NCI-H460 (cell line): ENCODE results near the gene HSBP1L1. TPM values are rescaled to one million over a fixed set of nuclear protein-coding genes. Genes with fewer than 3 reads are reported as not detected.
"Not testable (repeated sequence)": the region's sequence is repeated elsewhere in the genome, so short reads cannot be mapped to it uniquely, and the experiment has no call there.

Experiments
- DNase-seq: peaks from one replicate; pipeline ENCODE4 v3.0.0-alpha.2; 2016; ENCODE audit warnings: low read depth; ENCODE audit errors: extremely low read depth
- total RNA-seq: library from RNA; depleted of rRNA; stranded (reverse); fragments of >200 nt; shearing (Covaris generic); gene quantifications from 2 replicates; pipeline ENCODE4 v1.2.3, GENCODE V29; 2014

Gene HSBP1L1
- total RNA-seq, 1 experiment from 2014 or later: 38.6 TPM

DNA sequence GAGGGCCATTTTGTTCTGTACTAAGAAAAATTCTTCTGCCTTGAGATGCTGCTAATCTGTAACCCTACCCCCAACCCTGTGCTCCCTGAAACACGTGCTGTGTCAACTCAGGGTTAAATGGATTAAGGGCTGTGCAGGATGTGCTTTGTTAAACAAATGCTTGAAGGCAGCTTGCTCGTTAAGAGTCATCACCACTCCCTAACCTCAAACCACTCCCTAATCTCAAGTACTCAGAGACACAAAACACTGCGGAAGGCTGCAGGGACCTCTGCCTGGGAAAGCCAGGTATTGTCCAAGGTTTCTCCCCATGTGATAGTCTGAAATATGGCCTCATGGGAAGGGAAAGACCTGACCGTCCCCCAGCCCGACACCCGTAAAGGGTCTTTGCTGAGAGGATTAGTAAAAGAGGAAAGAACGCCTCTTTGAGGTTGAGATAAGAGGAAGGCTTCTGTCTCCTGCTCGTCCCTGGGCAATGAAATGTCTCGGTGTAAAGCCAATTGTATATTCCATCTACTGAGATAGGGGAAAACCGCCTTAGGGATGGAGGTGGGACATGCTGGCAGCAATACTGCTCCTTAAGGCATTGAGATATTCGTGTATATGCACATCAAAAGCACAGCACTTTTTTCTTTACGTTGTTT, 4.2 kb upstream of the HSBP1L1 start:
- DNase-seq: not testable (repeated sequence)

DNA sequence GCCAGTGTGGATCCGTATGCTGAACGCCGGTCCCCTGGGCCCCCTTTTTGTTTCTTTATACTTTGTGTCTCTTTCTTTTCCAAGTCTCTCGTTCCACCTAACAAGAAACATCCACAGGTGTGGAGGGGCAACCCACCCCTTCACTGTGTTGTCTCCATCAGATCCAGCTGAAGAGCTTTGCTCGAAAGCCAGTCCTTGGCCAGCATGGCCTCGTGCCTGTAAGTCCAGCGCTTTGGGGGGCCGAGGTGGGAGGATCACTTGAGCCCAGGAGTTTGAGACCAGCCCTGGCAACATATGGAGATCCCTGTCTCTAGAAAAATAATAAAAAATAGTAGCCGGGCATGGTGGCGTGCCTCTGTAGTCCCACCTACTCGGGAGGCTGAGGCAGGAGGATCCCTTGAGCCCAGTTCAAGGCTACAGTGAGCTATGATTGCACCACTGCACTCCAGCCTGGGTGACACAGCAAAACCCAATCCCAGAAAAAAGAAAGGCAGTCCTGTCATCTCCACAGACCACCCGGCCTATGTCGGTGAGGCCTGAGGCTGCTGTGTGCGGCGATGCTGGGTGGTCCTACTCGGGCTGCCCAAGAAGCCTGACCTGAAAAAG, 3.4 kb upstream of the HSBP1L1 start:
- no peak for DNase-seq

GRCh38 chr18:79961527-79962291, 2.7 kb upstream of the HSBP1L1 start:
- no peak for DNase-seq

DNA sequence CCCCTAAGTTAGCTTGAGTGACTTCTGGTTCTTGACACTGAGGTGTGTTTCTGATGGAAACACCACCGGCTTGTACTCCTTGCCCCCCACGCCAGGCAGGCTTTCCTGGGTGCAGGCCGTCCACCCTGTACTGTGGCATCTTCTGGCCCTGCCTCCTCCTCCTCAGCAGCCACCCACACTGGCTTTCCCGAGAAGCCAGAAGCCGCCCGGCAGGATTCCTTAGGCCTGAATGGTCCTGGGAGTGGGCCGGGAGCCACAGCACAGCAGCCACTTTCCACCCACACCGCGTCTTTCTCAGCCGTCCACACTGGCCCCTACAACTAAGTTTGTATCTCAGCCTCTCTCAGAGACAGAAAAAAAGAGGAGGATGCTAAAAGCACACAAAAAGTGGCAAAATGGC, 2.1 kb upstream of the HSBP1L1 start:
- DNase-seq: no peak

GRCh38 chr18:79962835-79963657, 1.4 kb upstream of the HSBP1L1 start:
- DNase-seq: no peak

DNA sequence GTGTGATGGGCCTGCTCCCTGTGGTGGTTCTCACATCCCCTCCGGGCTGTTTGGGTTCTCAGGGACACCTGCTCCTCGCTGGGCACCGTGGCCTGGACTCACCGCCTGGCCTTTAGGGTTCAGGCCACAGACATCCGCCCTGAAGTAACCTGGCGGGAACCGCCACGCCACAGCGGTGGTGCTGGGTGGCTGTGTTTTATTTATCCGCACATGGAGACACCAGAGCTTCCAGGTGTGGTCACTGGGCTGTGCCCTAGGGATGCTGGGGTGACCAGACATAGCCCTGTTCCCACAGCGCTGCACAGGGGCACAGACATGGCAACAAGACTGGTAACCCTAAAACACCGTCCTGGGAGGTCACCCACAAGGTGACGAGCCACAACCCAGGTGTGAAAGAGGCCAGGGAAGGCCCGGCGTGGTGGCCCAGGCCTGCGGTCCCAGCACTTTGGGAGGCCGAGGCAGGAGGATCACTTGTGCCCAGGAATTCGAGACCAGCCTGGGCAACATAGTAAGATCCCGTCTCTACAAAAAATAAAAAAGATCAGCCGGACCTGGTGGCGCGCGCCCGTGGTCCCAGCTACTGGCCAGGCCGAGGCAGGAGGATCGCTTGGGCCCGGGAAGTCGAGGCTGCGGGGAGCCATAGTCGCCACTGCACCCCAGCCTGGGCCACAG, 649 bp upstream of the HSBP1L1 start:
- DNase-seq: no peak

DNA sequence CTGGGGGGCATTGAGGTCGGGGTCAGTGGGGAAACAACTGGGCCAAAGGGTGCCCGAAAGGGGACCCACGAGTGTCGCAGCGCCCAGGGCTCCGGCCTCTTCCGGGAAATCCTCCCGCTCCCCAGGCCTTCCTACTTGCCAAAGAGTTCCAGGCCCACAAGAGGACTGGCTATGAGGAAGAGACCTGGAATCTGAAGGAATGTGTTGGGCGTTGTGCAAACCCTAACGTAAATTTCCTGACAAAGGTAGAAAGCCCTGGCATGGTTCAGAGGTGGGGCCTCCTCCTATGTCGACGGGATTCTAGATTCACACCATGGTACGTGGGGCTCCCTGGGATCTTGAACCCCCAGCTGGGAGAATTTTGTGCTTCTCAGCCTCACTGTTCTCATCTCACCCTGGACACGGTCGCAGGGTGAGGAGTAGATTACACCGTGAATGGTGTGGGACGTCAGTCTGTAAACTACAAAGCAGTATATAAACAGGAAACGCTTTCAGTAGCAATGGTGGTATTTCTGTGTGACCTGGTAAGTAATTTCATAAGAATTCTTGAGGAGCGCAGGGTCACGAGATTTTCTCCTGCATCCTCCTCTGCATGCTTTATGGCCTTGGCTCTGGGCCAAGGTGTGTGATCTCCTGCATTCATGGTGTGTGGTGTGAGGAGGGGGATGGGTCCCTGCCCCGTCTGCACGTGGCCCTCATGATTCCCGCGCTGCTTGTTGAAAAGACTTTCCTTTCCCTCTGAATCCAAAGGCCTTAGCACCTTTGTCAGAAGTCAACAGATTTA, 868 bp downstream of the HSBP1L1 start:
- DNase-seq: peak; percentile 46

GRCh38 chr18:79970419-79971133, 6.1 kb downstream of the HSBP1L1 start:
- no peak for DNase-seq

GRCh38 chr18:79971211-79971952, 6.9 kb downstream of the HSBP1L1 start:
- no peak for DNase-seq

- no peak for DNase-seq
Observed at GRCh38 chr18:79971986-79972385, 7.5 kb downstream of the HSBP1L1 start.

DNA sequence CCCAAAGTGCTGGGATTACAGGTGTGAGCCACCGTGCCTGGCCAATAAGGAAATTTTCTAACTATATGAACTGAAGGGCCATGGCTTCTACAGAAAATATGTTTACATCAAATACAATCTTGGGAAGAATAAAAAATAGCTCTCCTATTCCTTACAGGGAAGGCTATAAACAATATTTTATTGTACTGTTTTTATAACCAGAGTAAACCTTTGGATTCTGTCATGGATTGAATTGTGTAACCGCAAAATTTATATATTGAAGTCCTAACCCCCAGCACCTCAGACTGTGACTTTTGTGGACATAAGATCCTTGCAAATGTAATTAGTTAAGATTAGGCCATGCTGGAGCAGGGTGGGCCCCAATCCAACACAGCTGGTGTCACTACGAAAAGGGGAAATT, 8.3 kb downstream of the HSBP1L1 start:
- DNase-seq: no peak

- no peak for DNase-seq
Observed at GRCh38 chr18:79973517-79973916, 9.1 kb downstream of the HSBP1L1 start.

- DNase-seq: no peak
Observed at GRCh38 chr18:79974025-79974654, 9.7 kb downstream of the HSBP1L1 start.

- no peak for DNase-seq
Observed at GRCh38 chr18:79975043-79975442, 10.6 kb downstream of the HSBP1L1 start.

DNA sequence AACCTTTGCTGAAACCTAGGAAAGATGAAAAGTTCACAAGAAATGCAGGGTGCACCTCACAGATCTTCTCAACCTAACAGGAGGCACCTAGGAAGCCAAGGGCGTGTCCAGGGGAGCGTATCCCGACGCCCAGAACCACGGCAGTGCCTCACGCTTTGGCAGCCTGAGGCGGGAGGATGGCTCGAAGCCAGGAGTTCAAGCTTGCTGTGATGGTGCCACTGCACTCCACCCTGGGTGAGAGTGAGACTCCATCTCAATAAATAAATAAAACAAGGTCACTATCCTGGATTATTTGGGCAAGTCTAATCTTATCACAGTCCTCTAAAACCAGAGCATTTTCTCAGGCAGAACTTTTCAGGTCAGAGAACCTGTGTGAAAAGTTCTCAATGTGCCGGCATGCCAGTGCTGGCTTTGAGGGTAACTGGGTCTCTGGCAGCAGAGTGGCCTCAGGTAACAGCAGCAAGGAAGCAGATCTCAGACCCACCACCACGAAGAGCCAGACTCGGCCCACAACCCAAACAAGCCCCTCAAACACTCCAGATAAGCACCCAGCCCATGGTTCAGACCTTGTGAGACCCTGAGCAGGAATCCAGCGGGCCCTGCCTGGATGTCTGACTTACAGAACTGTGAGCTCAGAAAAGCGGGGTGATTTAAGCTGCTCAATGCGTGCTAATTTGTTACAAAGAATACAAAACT, 11.7 kb downstream of the HSBP1L1 start:
- DNase-seq: no peak

DNA sequence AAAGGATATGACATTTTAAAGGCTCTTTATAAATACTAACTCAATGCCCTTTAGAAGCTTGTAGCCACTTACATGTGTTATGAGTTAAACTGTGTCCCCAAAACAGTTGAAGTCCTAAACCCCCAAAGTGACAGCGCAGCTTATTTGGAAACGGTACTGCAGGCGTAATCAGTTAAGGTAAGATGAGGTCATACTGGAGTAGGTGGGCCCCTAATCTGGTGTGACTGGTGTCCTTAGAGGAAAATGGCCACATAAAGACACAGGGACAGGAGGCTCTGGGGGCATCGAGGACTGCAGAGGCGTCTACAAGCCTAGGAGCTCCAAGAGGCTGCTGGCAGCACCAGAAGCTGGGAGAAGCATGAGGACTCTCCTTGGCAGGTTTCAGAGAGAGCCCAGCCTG, 15.4 kb downstream of the HSBP1L1 start:
- DNase-seq: no peak

DNA sequence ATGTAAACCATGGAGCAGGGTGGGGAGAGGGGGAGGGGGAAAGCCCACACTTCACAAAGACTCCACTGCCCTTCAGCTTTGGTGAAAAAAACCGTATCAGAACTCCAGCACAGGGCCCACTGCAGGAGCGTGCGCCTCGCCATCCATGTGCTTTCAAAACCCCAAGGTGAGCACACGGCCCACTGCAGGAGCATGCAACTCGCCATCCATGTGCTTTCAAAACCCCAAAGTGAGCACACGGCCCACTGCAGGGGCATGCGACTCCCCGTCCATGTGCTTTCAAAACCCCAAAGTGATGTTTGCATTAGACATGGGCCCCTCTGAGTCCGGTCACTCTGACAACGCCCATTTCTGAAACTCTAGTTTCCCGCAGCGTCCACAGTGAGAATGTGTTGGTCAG, 16.1 kb downstream of the HSBP1L1 start:
- no peak for DNase-seq
